HepG2 (cell line): ENCODE data around the gene IRF7. TPM values are rescaled to one million over a fixed set of nuclear protein-coding genes. Genes with fewer than 3 reads are reported as not detected.
A peak's percentile ranks its signal among the peaks of the same experiment; 100 is the strongest.

Experiments
- GABPB1 ChIP-seq: IDR thresholded peaks from 2 replicates; pipeline ENCODE4 v1.6.1; 2016; ENCODE audit warnings: mild to moderate bottlenecking, missing genetic modification reagents, moderate library complexity, missing compliant biosample characterization
- HBP1 ChIP-seq: IDR thresholded peaks from 2 replicates; pipeline ENCODE4 v1.6.1; 2016; ENCODE audit warnings: low read depth, control low read depth
- MXD1 ChIP-seq: sonication (generic); formaldehyde crosslinking; IDR thresholded peaks from 2 replicates; pipeline ENCODE4 v1.4.0; 2020; ENCODE audit warnings: mild to moderate bottlenecking, missing genetic modification reagents
- NCOA2 ChIP-seq: sonication (generic); formaldehyde crosslinking; IDR thresholded peaks from 2 replicates; pipeline ENCODE4 v1.8.0; 2022; ENCODE audit warnings: inconsistent platforms
- NFAT5 ChIP-seq: sonication (generic); formaldehyde crosslinking; IDR thresholded peaks from 2 replicates; pipeline ENCODE4 v1.4.0; 2020; ENCODE audit warnings: missing genetic modification reagents
- NR2F6 ChIP-seq, 2 experiments: IDR thresholded peaks; 2 replicates each; pipeline ENCODE4 v1.6.1; 2016; ENCODE audit warnings: antibody characterized with exemption in 1 of 2, mild to moderate bottlenecking in 1 of 2
- SOX5 ChIP-seq: IDR thresholded peaks from 2 replicates; pipeline ENCODE4 v1.6.1; 2016; ENCODE audit warnings: borderline replicate concordance
- TEAD3 ChIP-seq: optimal IDR thresholded peaks from 2 replicates; pipeline ENCODE3; 2016; ENCODE audit warnings: borderline replicate concordance
- ZBTB10 ChIP-seq: sonication (generic); formaldehyde crosslinking; IDR thresholded peaks from 2 replicates; pipeline ENCODE4 v1.4.0; 2020; ENCODE audit warnings: missing genetic modification reagents, borderline replicate concordance
- ZNF800 ChIP-seq: sonication (generic); formaldehyde crosslinking; IDR thresholded peaks from 2 replicates; pipeline ENCODE4 v1.4.0; 2020; ENCODE audit warnings: missing genetic modification reagents
- ZXDC ChIP-seq: sonication (generic); formaldehyde crosslinking; IDR thresholded peaks from 2 replicates; pipeline ENCODE4 v1.5.0; 2020; ENCODE audit warnings: mild to moderate bottlenecking, missing genetic modification reagents
- polyA plus RNA-seq, 8 experiments: library from polyadenylated mRNA; depleted of rRNA in 3 of 8; stranded (reverse) in 7 of 8; unstranded in 1 of 8; fragments of >200 nt; fragmentation: Illumina TruSeq in 4 of 8; extraction: Trizol in 4 of 8; gene quantifications; 2 replicates each; pipeline versions ENCODE4 v1.2.1 to v1.2.3, GENCODE V29; 2011 to 2016; ENCODE audit warnings: low read depth in 4 of 8, missing spikeins in 1 of 8, mixed read lengths in 1 of 8; ENCODE audit not compliant: insufficient read depth in 1 of 8
- total RNA-seq, 5 experiments: library from RNA; depleted of rRNA; stranded (reverse); fragments of >200 nt; fragmentation: Illumina TruSeq; extraction: Trizol; gene quantifications; 2 replicates each; pipeline ENCODE4 v1.2.3, GENCODE V29; 2016; ENCODE audit warnings: low read depth in 1 of 5

The IRF7 gene
- total and polyA plus RNA-seq, 2 of the 13 experiments (the other 11 are each of a cell fraction or from before 2014, with no cell fraction given), result not detected

- peak; percentile 45; the same call in 1 of the 2 replicates for TF ChIP-seq HBP1 (CRISPR knock-in tag)
- TF ChIP-seq MXD1, result no peak
- TF ChIP-seq SOX5 (CRISPR knock-in tag), result peak; percentile 16; the same call in 1 of the 2 replicates
- TF ChIP-seq NCOA2 (CRISPR knock-in tag), result peak; percentile 38; the same call in 1 of the 2 replicates
- TF ChIP-seq NR2F6 (IDR thresholded peaks at IDR 0.05), result no peak
- TF ChIP-seq NR2F6 (CRISPR knock-in tag; IDR thresholded peaks at IDR 0.05), result no peak; the same call in 1 of the 2 replicates
- no peak for TF ChIP-seq ZBTB10
- TF ChIP-seq NFAT5 (CRISPR knock-in tag), result 0 out of 2 replicates have a peak, but pooled peaks have one; percentile 42
- no peak for TF ChIP-seq TEAD3 (CRISPR knock-in tag)
- TF ChIP-seq ZXDC, result no peak
- no peak for TF ChIP-seq ZNF800
- peak; percentile 94 for TF ChIP-seq GABPB1
Measured at GRCh38 chr11:575996-576768, 39.6 kb downstream of the IRF7 start, which contains the start of gene PHRF1 (continued).
